Adrenal gland (tissue), 5 donors: Measurements from ENCODE around the gene NSMCE1.

ENCODE experiments used
- CTCF ChIP-seq, 6 experiments: fragments of 450-650 bp in 4 of 6; fragments of 200-600 bp in 2 of 6; sonication (generic) in 1 of 6; IDR thresholded peaks; 1 replicate in 5 of 6; 2 replicates in 1 of 6; pipeline versions ENCODE4 v1.5.1 to v1.8.0; 2016 to 2021; ENCODE audit warnings: antibody characterized with exemption in 6 of 6, mild to moderate bottlenecking in 2 of 6, moderate library complexity in 1 of 6
- POLR2A ChIP-seq, 2 donors: fragments of 450-650 bp; IDR thresholded peaks; one replicate each; pipeline ENCODE4 v1.6.1; 2017; ENCODE audit warnings: antibody characterized with exemption in 2 of 2, mild to moderate bottlenecking in 2 of 2, moderate library complexity in 1 of 2
- donor health status: DM: no; HTN: no; CAD: no.

DNA sequence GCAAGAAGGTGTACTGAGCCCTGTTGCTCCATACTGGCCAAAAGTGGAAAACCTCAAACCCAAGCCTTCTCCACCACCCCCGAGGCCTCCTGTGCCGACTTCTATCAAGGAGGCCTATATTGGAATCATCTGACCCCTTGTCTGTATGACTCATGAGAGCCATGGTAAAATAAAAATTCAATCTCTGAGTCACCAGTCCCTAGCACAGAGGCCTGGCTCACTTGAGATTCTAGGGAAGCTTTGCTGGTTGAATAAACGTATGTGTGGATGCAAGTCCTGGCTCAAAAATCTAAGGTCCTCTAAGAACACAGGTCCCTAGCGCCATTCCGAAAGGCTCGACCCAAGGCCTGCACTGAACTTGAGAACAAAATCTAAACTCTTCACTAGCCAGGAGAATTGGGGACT is 15.0 kb downstream of the NSMCE1 start:
- TF ChIP-seq CTCF (IDR thresholded peaks at IDR 0.05) (no peak), POLR2A (IDR thresholded peaks at IDR 0.05) (no peak)
